ENCODE measurements around the gene NUDT13. TPM values are rescaled to one million over a fixed set of nuclear protein-coding genes. Genes with fewer than 3 reads are reported as not detected.
A peak's percentile ranks its signal among the peaks of the same experiment; 100 is the strongest.

Gene NUDT13
- total and polyA plus RNA-seq, 9 of the 15 experiments (the other 6 are each of a cell fraction or from before 2014, with no cell fraction given): 4.7 to 11.1 (median 5.6) TPM

GRCh38 chr10:73096449-73097304, 13.6 kb upstream of the NUDT13 start, which contains the start of gene P4HA1 (continued):
- TF ChIP-seq SREBF2 (CRISPR knock-in tag; IDR thresholded peaks at IDR 0.05) (no peak), ZNF717 (CRISPR knock-in tag; IDR thresholded peaks at IDR 0.05) (no peak), CEBPB (tag; IDR thresholded peaks at IDR 0.05) (no peak), KAT8 (IDR thresholded peaks at IDR 0.05; ENCODE audit: low read depth) (no peak), KAT7 (CRISPR knock-in tag; IDR thresholded peaks at IDR 0.05; ENCODE audit: borderline replicate concordance) (peak; percentile 91; the same call in 1 of the 2 replicates), ZNF586 (CRISPR knock-in tag; conservative IDR thresholded peaks at IDR 0.05) (no peak), ZNF778 (CRISPR knock-in tag; IDR thresholded peaks at IDR 0.05) (no peak), SMARCA4 (IDR thresholded peaks at IDR 0.05) (peak; percentile 17), ILK (tag; IDR thresholded peaks at IDR 0.05; ENCODE audit: borderline replicate concordance, low read depth) (no peak), PHB (CRISPR knock-in tag; IDR thresholded peaks at IDR 0.05) (peak; percentile 88), ZNF224 (CRISPR knock-in tag; IDR thresholded peaks at IDR 0.05) (peak; percentile 77; the same call in 1 of the 2 replicates), YY1 (IDR thresholded peaks at IDR 0.05; ENCODE audit: borderline replicate concordance in 1 of 3, control insufficient read depth in 1 of 3, extremely low read depth in 1 of 3, insufficient read depth in 3 of 3, insufficient read length in 1 of 3, insufficient replicate concordance in 2 of 3, low read depth in 1 of 3, low read length in 2 of 3) (peak in 2 of 3 experiments; percentile 83 to 87), ZNF445 (CRISPR knock-in tag; IDR thresholded peaks at IDR 0.05; ENCODE audit: low read depth) (no peak), NR4A1 (CRISPR knock-in tag; IDR thresholded peaks at IDR 0.05) (0 out of 2 replicates have a peak, but pooled peaks have one; percentile 29), NR4A1 (tag; IDR thresholded peaks at IDR 0.05) (0 out of 2 replicates have a peak, but pooled peaks have one; percentile 17), ETV1 (tag; conservative IDR thresholded peaks at IDR 0.05; ENCODE audit: low read depth) (0 out of 2 replicates have a peak, but pooled peaks have one; percentile 16), GATAD2A (IDR thresholded peaks at IDR 0.05) (peak; percentile 98), ARHGAP35 (IDR thresholded peaks at IDR 0.05; ENCODE audit: partially characterized antibody) (no peak), ZNF12 (CRISPR knock-in tag; IDR thresholded peaks at IDR 0.05) (peak; percentile 55; the same call in 1 of the 2 replicates), PYGO2 (tag; IDR thresholded peaks at IDR 0.05) (no peak)
- TF ChIP-seq, protein P1, sequence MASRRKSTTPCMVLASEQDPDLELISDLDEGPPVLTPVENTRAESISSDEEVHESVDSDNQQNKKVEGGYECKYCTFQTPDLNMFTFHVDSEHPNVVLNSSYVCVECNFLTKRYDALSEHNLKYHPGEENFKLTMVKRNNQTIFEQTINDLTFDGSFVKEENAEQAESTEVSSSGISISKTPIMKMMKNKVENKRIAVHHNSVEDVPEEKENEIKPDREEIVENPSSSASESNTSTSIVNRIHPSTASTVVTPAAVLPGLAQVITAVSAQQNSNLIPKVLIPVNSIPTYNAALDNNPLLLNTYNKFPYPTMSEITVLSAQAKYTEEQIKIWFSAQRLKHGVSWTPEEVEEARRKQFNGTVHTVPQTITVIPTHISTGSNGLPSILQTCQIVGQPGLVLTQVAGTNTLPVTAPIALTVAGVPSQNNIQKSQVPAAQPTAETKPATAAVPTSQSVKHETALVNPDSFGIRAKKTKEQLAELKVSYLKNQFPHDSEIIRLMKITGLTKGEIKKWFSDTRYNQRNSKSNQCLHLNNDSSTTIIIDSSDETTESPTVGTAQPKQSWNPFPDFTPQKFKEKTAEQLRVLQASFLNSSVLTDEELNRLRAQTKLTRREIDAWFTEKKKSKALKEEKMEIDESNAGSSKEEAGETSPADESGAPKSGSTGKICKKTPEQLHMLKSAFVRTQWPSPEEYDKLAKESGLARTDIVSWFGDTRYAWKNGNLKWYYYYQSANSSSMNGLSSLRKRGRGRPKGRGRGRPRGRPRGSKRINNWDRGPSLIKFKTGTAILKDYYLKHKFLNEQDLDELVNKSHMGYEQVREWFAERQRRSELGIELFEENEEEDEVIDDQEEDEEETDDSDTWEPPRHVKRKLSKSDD (conservative IDR thresholded peaks at IDR 0.05; ENCODE audit: low read length): peak; percentile 79

All from K562 (cell line).